HEK293 (cell line): ENCODE results near the gene TWIST2.

Experiments used
- SALL2 ChIP-seq: fragments of 450-650 bp; formaldehyde crosslinking; IDR thresholded peaks from 2 replicates; pipeline ENCODE4 v1.5.0; 2017; ENCODE audit warnings: missing biosample characterization, mild to moderate bottlenecking, missing genetic modification characterization, borderline replicate concordance
- ZNF202 ChIP-seq: fragments of 450-650 bp; formaldehyde crosslinking; IDR thresholded peaks from 2 replicates; pipeline ENCODE4 v1.5.1; 2016; ENCODE audit warnings: missing biosample characterization, missing genetic modification characterization, borderline replicate concordance
- ZNF274 ChIP-seq, 2 experiments: fragments of 200-500 bp in 1 of 2; fragments of 450-650 bp in 1 of 2; sonication (Bioruptor generic) in 1 of 2; formaldehyde crosslinking in 1 of 2; IDR thresholded peaks; 2 replicates each; pipeline versions ENCODE4 v1.5.1 to v1.6.1; 2014 to 2016; ENCODE audit warnings: borderline replicate concordance in 1 of 2, inconsistent platforms in 1 of 2, low read length in 1 of 2, missing biosample characterization in 1 of 2, missing genetic modification characterization in 1 of 2
- ZNF391 ChIP-seq: fragments of 450-650 bp; formaldehyde crosslinking; IDR thresholded peaks from 2 replicates; pipeline ENCODE4 v1.5.1; 2016; ENCODE audit warnings: low read depth, missing biosample characterization, missing genetic modification characterization, borderline replicate concordance
- TF ChIP-seq, protein P1 (sequence below): fragments of 450-650 bp; formaldehyde crosslinking; IDR thresholded peaks from 2 replicates; pipeline ENCODE4 v1.5.1; 2016; ENCODE audit warnings: missing biosample characterization, missing genetic modification characterization
- TF ChIP-seq, protein P2 (sequence below): fragments of 450-650 bp; formaldehyde crosslinking; IDR thresholded peaks from 2 replicates; pipeline ENCODE4 v1.5.1; 2016; ENCODE audit warnings: missing biosample characterization, missing genetic modification characterization
- TF ChIP-seq, protein P3 (sequence below): fragments of 450-650 bp; formaldehyde crosslinking; IDR thresholded peaks from 2 replicates; pipeline ENCODE4 v1.5.1; 2016; ENCODE audit warnings: missing biosample characterization, missing genetic modification characterization
- TF ChIP-seq, protein P4 (sequence below): fragments of 450-650 bp; formaldehyde crosslinking; IDR thresholded peaks from 2 replicates; pipeline ENCODE4 v1.5.1; 2016; ENCODE audit warnings: missing biosample characterization, missing genetic modification characterization
- TF ChIP-seq, protein P5 (sequence below): fragments of 450-650 bp; formaldehyde crosslinking; IDR thresholded peaks from 2 replicates; pipeline ENCODE4 v1.5.1; 2016; ENCODE audit warnings: missing biosample characterization, missing genetic modification characterization

DNA sequence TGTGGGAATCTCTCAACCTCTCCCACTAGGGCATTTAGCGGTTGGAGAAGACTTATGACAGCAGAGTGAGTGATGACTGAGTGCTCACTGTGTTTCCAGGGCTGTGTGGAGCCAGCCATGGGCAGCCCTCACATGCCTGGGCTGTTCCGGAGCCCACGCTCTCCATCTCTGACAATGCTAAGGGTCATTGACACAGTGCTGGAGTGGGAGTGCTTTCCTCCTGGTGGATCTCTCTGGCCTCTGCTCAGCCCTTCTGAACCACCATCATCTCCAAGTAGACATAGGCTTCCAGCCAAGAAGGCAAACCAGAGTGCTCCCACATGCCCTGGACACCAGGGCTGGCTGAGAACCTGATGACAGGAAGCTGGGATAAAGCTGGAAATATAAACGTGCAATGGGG lies 33.1 kb upstream of the TWIST2 start:
- TF ChIP-seq, protein P1, sequence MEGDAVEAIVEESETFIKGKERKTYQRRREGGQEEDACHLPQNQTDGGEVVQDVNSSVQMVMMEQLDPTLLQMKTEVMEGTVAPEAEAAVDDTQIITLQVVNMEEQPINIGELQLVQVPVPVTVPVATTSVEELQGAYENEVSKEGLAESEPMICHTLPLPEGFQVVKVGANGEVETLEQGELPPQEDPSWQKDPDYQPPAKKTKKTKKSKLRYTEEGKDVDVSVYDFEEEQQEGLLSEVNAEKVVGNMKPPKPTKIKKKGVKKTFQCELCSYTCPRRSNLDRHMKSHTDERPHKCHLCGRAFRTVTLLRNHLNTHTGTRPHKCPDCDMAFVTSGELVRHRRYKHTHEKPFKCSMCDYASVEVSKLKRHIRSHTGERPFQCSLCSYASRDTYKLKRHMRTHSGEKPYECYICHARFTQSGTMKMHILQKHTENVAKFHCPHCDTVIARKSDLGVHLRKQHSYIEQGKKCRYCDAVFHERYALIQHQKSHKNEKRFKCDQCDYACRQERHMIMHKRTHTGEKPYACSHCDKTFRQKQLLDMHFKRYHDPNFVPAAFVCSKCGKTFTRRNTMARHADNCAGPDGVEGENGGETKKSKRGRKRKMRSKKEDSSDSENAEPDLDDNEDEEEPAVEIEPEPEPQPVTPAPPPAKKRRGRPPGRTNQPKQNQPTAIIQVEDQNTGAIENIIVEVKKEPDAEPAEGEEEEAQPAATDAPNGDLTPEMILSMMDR (tag by site-specific recombination) = no peak
- TF ChIP-seq ZNF274 (IDR thresholded peaks at IDR 0.05; ENCODE audit: low read length) (no peak), ZNF274 (tag by site-specific recombination; IDR thresholded peaks at IDR 0.05; ENCODE audit: borderline replicate concordance) (no peak), ZNF202 (tag by site-specific recombination) (no peak), ZNF391 (tag by site-specific recombination) (no peak), SALL2 (no peak)
- TF ChIP-seq, protein P2, sequence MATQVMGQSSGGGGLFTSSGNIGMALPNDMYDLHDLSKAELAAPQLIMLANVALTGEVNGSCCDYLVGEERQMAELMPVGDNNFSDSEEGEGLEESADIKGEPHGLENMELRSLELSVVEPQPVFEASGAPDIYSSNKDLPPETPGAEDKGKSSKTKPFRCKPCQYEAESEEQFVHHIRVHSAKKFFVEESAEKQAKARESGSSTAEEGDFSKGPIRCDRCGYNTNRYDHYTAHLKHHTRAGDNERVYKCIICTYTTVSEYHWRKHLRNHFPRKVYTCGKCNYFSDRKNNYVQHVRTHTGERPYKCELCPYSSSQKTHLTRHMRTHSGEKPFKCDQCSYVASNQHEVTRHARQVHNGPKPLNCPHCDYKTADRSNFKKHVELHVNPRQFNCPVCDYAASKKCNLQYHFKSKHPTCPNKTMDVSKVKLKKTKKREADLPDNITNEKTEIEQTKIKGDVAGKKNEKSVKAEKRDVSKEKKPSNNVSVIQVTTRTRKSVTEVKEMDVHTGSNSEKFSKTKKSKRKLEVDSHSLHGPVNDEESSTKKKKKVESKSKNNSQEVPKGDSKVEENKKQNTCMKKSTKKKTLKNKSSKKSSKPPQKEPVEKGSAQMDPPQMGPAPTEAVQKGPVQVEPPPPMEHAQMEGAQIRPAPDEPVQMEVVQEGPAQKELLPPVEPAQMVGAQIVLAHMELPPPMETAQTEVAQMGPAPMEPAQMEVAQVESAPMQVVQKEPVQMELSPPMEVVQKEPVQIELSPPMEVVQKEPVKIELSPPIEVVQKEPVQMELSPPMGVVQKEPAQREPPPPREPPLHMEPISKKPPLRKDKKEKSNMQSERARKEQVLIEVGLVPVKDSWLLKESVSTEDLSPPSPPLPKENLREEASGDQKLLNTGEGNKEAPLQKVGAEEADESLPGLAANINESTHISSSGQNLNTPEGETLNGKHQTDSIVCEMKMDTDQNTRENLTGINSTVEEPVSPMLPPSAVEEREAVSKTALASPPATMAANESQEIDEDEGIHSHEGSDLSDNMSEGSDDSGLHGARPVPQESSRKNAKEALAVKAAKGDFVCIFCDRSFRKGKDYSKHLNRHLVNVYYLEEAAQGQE (tag by site-specific recombination) = no peak
- TF ChIP-seq, protein P3, sequence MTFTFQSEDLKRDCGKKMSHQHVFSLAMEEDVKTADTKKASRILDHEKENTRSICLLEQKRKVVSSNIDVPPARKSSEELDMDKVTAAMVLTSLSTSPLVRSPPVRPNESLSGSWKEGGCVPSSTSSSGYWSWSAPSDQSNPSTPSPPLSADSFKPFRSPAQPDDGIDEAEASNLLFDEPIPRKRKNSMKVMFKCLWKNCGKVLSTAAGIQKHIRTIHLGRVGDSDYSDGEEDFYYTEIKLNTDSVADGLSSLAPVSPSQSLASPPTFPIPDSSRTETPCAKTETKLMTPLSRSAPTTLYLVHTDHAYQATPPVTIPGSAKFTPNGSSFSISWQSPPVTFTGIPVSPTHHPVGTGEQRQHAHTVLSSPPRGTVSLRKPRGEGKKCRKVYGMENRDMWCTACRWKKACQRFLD (tag by site-specific recombination) = no peak
- TF ChIP-seq, protein P4, sequence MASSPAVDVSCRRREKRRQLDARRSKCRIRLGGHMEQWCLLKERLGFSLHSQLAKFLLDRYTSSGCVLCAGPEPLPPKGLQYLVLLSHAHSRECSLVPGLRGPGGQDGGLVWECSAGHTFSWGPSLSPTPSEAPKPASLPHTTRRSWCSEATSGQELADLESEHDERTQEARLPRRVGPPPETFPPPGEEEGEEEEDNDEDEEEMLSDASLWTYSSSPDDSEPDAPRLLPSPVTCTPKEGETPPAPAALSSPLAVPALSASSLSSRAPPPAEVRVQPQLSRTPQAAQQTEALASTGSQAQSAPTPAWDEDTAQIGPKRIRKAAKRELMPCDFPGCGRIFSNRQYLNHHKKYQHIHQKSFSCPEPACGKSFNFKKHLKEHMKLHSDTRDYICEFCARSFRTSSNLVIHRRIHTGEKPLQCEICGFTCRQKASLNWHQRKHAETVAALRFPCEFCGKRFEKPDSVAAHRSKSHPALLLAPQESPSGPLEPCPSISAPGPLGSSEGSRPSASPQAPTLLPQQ = no peak
- TF ChIP-seq, protein P5, sequence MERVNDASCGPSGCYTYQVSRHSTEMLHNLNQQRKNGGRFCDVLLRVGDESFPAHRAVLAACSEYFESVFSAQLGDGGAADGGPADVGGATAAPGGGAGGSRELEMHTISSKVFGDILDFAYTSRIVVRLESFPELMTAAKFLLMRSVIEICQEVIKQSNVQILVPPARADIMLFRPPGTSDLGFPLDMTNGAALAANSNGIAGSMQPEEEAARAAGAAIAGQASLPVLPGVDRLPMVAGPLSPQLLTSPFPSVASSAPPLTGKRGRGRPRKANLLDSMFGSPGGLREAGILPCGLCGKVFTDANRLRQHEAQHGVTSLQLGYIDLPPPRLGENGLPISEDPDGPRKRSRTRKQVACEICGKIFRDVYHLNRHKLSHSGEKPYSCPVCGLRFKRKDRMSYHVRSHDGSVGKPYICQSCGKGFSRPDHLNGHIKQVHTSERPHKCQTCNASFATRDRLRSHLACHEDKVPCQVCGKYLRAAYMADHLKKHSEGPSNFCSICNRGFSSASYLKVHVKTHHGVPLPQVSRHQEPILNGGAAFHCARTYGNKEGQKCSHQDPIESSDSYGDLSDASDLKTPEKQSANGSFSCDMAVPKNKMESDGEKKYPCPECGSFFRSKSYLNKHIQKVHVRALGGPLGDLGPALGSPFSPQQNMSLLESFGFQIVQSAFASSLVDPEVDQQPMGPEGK (tag by site-specific recombination) = no peak
